T-helper 2 cell (primary cell): ENCODE results near the gene TIMP2.
"Not testable (repeated sequence)": the region's sequence is repeated elsewhere in the genome, so short reads cannot be mapped to it uniquely, and the experiment has no call there.

ENCODE experiments used
- DNase-seq, 5 experiments: peaks; one replicate each; pipeline versions ENCODE4 v3.0.0 to v3.0.0-alpha.2; 2012 to 2022

Gene TIMP2

GRCh38 chr17:78904371-78904770 lies 20.8 kb downstream of the TIMP2 start:
- DNase-seq: no peak

- peak in 1 of 5 experiments; percentile 27 for DNase-seq
Observed at GRCh38 chr17:78903101-78903779, 21.9 kb downstream of the TIMP2 start, which contains the start of gene CEP295NL. TSS of gene CEP295NL (minus strand) at chr17:78903201. CDS start at chr17:78901828, 1,373 bp downstream.

- not testable (repeated sequence) for DNase-seq
Observed at GRCh38 chr17:78902231-78902630, 23.0 kb downstream of the TIMP2 start.

- DNase-seq: no peak
Observed at GRCh38 chr17:78901806-78902205, 23.4 kb downstream of the TIMP2 start.

- DNase-seq: no peak
Observed at GRCh38 chr17:78900816-78901215, 24.4 kb downstream of the TIMP2 start.

GRCh38 chr17:78899361-78900260 lies 25.6 kb downstream of the TIMP2 start:
- no peak for DNase-seq

GRCh38 chr17:78898947-78899346 lies 26.2 kb downstream of the TIMP2 start:
- no peak for DNase-seq

GRCh38 chr17:78898075-78898836 lies 26.9 kb downstream of the TIMP2 start:
- DNase-seq: no peak

GRCh38 chr17:78897664-78898047 lies 27.5 kb downstream of the TIMP2 start:
- DNase-seq: no peak

GRCh38 chr17:78896834-78897663 lies 28.1 kb downstream of the TIMP2 start:
- DNase-seq: no peak

- DNase-seq: no peak
Observed at GRCh38 chr17:78896091-78896833, 28.9 kb downstream of the TIMP2 start.

GRCh38 chr17:78895322-78895721 lies 29.9 kb downstream of the TIMP2 start:
- DNase-seq: no peak

- no peak for DNase-seq
Observed at GRCh38 chr17:78893684-78894083, 31.5 kb downstream of the TIMP2 start.

GRCh38 chr17:78892936-78893379 lies 32.2 kb downstream of the TIMP2 start:
- no peak for DNase-seq

- no peak for DNase-seq
Observed at GRCh38 chr17:78892520-78892919, 32.7 kb downstream of the TIMP2 start.

GRCh38 chr17:78892062-78892456 lies 33.1 kb downstream of the TIMP2 start:
- DNase-seq: no peak

GRCh38 chr17:78891406-78892061 lies 33.7 kb downstream of the TIMP2 start:
- no peak for DNase-seq

GRCh38 chr17:78890498-78890897 lies 34.7 kb downstream of the TIMP2 start:
- peak in 4 of 5 experiments; percentile 8 to 89 (median 8) for DNase-seq

GRCh38 chr17:78890096-78890495 lies 35.1 kb downstream of the TIMP2 start:
- DNase-seq: not testable (repeated sequence)

- peak in 1 of 5 experiments; percentile 25 for DNase-seq
Observed at GRCh38 chr17:78889531-78889930, 35.7 kb downstream of the TIMP2 start.
